ENCODE measurements around the gene PIK3CB. TPM values are rescaled to one million over a fixed set of nuclear protein-coding genes. Genes with fewer than 3 reads are reported as not detected.
"Not testable (repeated sequence)": the region's sequence is repeated elsewhere in the genome, so short reads cannot be mapped to it uniquely, and the experiment has no call there.

The PIK3CB gene
- total RNA-seq, 1 experiment from 2014 or later = 15.2 TPM

GRCh38 chr3:138809500-138810256, 25.1 kb downstream of the PIK3CB start:
- no peak for DNase-seq (ENCODE audit: extremely low read depth, low read depth)

GRCh38 chr3:138806376-138807080, 28.2 kb downstream of the PIK3CB start:
- no peak for DNase-seq (ENCODE audit: extremely low read depth, low read depth)

GRCh38 chr3:138803006-138803653, 31.6 kb downstream of the PIK3CB start:
- no peak for DNase-seq (ENCODE audit: extremely low read depth, low read depth)

- not testable (repeated sequence) for DNase-seq (ENCODE audit: extremely low read depth, low read depth)
Observed at GRCh38 chr3:138802223-138802622, 32.5 kb downstream of the PIK3CB start.

GRCh38 chr3:138801792-138802191, 32.9 kb downstream of the PIK3CB start:
- DNase-seq (ENCODE audit: extremely low read depth, low read depth) = no peak

GRCh38 chr3:138800248-138800647, 34.5 kb downstream of the PIK3CB start:
- DNase-seq (ENCODE audit: extremely low read depth, low read depth) = no peak

GRCh38 chr3:138799822-138800221, 34.9 kb downstream of the PIK3CB start:
- DNase-seq (ENCODE audit: extremely low read depth, low read depth) = no peak

GRCh38 chr3:138797508-138798038, 37.2 kb downstream of the PIK3CB start:
- DNase-seq (ENCODE audit: extremely low read depth, low read depth) = no peak

- no peak for DNase-seq (ENCODE audit: extremely low read depth, low read depth)
Observed at GRCh38 chr3:138796761-138797160, 38.0 kb downstream of the PIK3CB start.

- peak; percentile 35 for DNase-seq (ENCODE audit: extremely low read depth, low read depth)
Observed at GRCh38 chr3:138786788-138787271, 47.9 kb downstream of the PIK3CB start.

GRCh38 chr3:138785951-138786350, 48.8 kb downstream of the PIK3CB start:
- no peak for DNase-seq (ENCODE audit: extremely low read depth, low read depth)

- not testable (repeated sequence) for DNase-seq (ENCODE audit: extremely low read depth, low read depth)
Observed at GRCh38 chr3:138785362-138785857, 49.3 kb downstream of the PIK3CB start.

- DNase-seq (ENCODE audit: extremely low read depth, low read depth) = no peak
Observed at GRCh38 chr3:138782755-138783154, 52.0 kb downstream of the PIK3CB start.

GRCh38 chr3:138781012-138781470, 53.7 kb downstream of the PIK3CB start:
- no peak for DNase-seq (ENCODE audit: extremely low read depth, low read depth)

- DNase-seq (ENCODE audit: extremely low read depth, low read depth) = no peak
Observed at GRCh38 chr3:138778643-138779042, 56.1 kb downstream of the PIK3CB start.

- no peak for DNase-seq (ENCODE audit: extremely low read depth, low read depth)
Observed at GRCh38 chr3:138776961-138777360, 57.8 kb downstream of the PIK3CB start.

- no peak for DNase-seq (ENCODE audit: extremely low read depth, low read depth)
Observed at GRCh38 chr3:138775254-138775595, 59.5 kb downstream of the PIK3CB start.

- peak; percentile 43 for DNase-seq (ENCODE audit: extremely low read depth, low read depth)
Observed at GRCh38 chr3:138774529-138775253, 60.0 kb downstream of the PIK3CB start.

- DNase-seq (ENCODE audit: extremely low read depth, low read depth) = no peak
Observed at GRCh38 chr3:138771585-138771984, 63.1 kb downstream of the PIK3CB start.

- no peak for DNase-seq (ENCODE audit: extremely low read depth, low read depth)
Observed at GRCh38 chr3:138769616-138770015, 65.1 kb downstream of the PIK3CB start.
